GM12864 (cell line): ENCODE results near the gene DLEC1.

Experiments used
- DNase-seq: peaks from one replicate; pipeline ENCODE4 v3.0.0-alpha.2; 2011; ENCODE audit warnings: low read depth
- H3K4me3 ChIP-seq: 2 replicates; pipeline ENCODE4 v1.5.1; 2011; ENCODE audit warnings: mild to moderate bottlenecking, low read depth, low read length, control low read depth
- CTCF ChIP-seq: IDR thresholded peaks from 2 replicates; pipeline ENCODE4 v1.5.1; 2011; ENCODE audit warnings: low read depth, mild to moderate bottlenecking, moderate library complexity, low read length, control low read depth, inconsistent platforms; ENCODE audit errors: missing control alignments

DLEC1 gene

DNA sequence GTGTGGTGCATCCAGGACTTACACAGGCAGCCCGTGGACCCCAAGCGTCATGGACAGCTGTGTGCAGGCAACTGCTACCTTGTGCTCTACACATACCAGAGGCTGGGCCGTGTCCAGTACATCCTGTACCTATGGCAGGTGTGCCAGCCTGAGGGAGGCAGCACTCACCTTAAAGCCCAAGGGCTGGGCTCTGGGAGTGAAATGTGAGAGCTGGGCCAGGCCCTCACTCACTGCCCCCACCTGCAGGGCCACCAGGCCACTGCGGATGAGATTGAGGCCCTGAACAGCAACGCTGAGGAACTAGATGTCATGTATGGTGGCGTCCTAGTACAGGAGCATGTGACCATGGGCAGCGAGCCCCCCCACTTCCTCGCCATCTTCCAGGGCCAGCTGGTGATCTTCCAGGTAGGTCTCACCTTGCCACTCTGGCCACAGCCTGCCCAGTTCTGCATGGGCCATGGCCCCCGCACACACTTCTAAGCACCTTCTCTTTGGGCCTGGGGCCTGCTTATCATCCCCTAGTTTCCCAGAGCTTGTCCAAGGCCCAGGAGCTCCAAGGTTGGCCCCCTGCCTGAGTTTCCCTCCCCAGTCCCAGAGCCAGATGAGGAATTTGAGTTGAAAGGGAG is 37.4 kb upstream of the DLEC1 start:
- TF ChIP-seq CTCF, result peak; percentile 22
- no peak overlapping the region for H3K4me3 ChIP-seq
- no peak for DNase-seq

DNA sequence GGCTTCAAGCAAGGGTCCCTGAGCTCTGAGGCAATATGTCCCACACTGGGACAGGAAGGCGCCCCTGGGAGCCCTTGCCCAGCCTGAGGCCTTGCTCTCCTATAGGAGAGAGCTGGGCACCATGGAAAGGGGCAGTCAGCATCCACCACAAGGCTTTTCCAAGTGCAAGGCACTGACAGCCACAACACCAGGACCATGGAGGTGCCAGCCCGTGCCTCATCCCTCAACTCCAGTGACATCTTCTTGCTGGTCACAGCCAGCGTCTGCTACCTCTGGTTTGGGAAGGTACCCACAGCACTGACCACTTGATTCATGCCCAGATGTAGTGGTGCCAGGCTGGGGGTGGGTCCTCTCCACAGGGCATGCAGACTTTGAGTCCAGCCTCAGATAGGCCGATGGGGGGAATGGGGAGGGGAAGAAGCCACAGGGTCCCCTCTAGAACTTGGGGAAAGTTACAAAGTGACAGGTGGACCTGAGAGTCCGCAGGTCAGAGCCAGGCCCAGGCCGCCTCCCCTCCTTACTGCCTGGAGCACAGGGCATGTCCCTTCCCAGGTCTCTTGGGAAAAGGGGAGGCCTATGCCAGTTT is 36.6 kb upstream of the DLEC1 start:
- no peak overlapping the region for H3K4me3 ChIP-seq
- DNase-seq, result no peak
- TF ChIP-seq CTCF, result no peak

GRCh38 chr3:38002940-38003339 is 36.1 kb upstream of the DLEC1 start:
- no peak for DNase-seq
- no peak for TF ChIP-seq CTCF
- no peak overlapping the region for H3K4me3 ChIP-seq

DNA sequence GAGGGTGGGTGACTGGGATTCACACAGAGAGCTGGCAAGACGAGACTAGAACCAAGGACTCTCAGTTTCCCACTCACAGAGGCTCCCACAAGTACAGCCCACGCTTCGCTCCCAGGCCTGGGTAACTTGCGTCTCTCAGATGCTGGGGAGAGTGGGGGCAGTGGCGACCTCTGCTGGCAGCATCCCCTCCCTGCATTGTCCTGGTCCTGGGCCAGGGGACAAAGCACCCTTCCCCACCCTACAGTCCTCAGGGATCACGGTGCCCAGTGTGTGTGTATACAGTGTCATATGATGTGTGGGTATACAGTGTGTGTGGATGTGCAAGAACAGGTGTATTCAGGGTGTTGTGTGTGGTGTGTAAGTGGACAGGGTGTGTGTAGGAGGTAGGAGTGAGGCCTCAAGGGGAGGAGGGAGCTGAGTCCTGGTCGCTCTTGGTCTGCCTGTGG is 35.6 kb upstream of the DLEC1 start:
- no peak overlapping the region for H3K4me3 ChIP-seq
- no peak for DNase-seq
- peak; percentile 92 for TF ChIP-seq CTCF

GRCh38 chr3:38003817-38004414 is 35.1 kb upstream of the DLEC1 start:
- no peak for TF ChIP-seq CTCF
- H3K4me3 ChIP-seq, result no peak overlapping the region
- no peak for DNase-seq

DNA sequence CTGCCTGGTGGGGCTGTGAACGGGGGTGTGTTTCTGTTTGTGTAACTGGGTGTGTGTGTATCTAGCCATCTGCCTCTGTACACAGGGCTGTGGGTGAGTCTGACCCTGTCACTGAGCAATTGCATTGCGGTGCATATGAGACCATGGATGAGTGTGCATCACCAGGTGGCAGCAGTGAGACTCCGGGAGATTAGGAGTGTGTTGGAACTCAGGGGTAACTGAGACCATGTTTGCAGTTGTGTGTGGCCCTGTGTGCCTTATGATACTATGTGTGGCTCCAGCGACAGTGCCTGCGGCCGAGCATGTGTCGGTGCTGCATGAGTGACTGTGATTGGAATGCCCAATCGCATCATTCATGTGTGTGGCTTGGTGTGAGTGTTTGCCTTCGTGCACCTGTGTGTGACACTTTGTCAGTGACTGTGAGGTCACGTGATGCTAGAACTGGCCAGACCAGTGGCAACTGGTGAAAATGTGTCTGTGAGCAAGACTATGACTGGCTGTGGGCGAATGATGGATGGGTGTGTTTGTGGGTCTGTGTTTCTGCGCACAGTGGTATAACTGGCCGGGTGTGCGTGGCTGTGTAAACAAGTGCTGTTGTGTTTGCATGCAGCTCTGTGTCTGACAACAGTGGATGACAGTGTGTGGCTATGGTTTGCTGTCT is 34.5 kb upstream of the DLEC1 start:
- no peak overlapping the region for H3K4me3 ChIP-seq
- TF ChIP-seq CTCF, result peak; percentile 74
- DNase-seq, result no peak
